Measurements from ENCODE around the gene CRYBA1. TPM values are rescaled to one million over a fixed set of nuclear protein-coding genes. Genes with fewer than 3 reads are reported as not detected.
"Not testable (repeated sequence)": the region's sequence is repeated elsewhere in the genome, so short reads cannot be mapped to it uniquely, and the experiment has no call there.

CRYBA1 gene
- total and polyA plus RNA-seq, 2 donors (not counting 3 experiments of a cell fraction or from before 2014, with no cell fraction given), result not detected

DNA sequence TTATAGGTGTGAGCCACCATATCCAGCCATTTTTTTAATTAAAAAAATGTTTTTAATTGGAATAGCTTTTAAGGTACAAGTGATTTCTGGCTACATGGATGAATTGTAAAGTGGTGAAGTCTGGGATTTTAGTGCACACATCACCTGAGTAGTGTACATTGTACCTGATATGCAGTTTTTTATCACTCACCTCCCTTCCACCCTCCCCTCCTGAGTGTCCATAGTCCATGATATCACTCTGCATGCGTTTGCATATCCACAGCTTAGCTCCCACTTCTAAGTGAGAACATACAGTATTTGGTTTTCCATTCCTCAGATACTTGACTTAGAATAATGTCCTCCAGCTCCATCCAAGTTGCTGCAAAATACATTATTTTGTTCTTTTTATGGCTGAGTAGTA lies 13.4 kb upstream of the CRYBA1 start:
- no peaks in the 10 kb centered on the region for H3K9me1 ChIP-seq (replicated peaks; ENCODE audit: control insufficient read depth, extremely low read depth, insufficient read depth, low read length)
- dilution Hi-C loops (cut with MboI; ENCODE audit: extremely low pct_ligation_motif_present, low sequenced_read_pairs) (no loop called here), intact Hi-C loops (cut with micrococcal nuclease) (no loop called here)
- H4K20me1 ChIP-seq (replicated peaks; ENCODE audit: control insufficient read depth, extremely low read depth, insufficient read depth, low read length), result no peaks in the 10 kb centered on the region
- no peak overlapping the region for H3K4me3 ChIP-seq (replicated peaks in 1 of 3; ENCODE audit: insufficient read depth in 1 of 3, low read depth in 1 of 3, low read length in 3 of 3)
- BruUV-seq (replicated peaks), result no TSS peak
- DNase-seq (ENCODE audit: low read depth, low spot score) (no peak), FAIRE-seq (no peak)
- no peaks in the 10 kb centered on the region for H3K27me3 ChIP-seq (ENCODE audit: control insufficient read depth in 2 of 2, insufficient read depth in 2 of 2, low read length in 2 of 2)
- H3K79me2 ChIP-seq (ENCODE audit: control insufficient read depth, insufficient read depth, low read length), result no peaks in the 10 kb centered on the region
- no peaks in the 10 kb centered on the region for H3K4me1 ChIP-seq (ENCODE audit: control insufficient read depth, extremely low read depth, insufficient read depth, low read length)
- H3K27ac ChIP-seq (ENCODE audit: insufficient read depth, low read depth, low read length), result no peak overlapping the region
- no peak overlapping the region for H3K4me2 ChIP-seq (ENCODE audit: insufficient read depth, low read length)
- H3K9me3 ChIP-seq (replicated peaks; ENCODE audit: control insufficient read depth, insufficient read depth, low read length), result no peaks in the 10 kb centered on the region
- TF ChIP-seq CTCF (IDR thresholded peaks at IDR 0.05; ENCODE audit: extremely low read depth in 1 of 2, insufficient read depth in 1 of 2, low read depth in 1 of 2, low read length in 2 of 2) (no peak), POLR2AphosphoS5 (IDR thresholded peaks at IDR 0.05; ENCODE audit: insufficient read depth, low read depth, low read length) (no peak), EZH2 (IDR thresholded peaks at IDR 0.05; ENCODE audit: borderline replicate concordance, low read depth, low read length, severe bottlenecking) (no peak), MAX (IDR thresholded peaks at IDR 0.05; ENCODE audit: insufficient read depth, insufficient read length) (no peak), JUN (IDR thresholded peaks at IDR 0.05; ENCODE audit: borderline replicate concordance, insufficient read depth, insufficient read length, low read depth) (no peak), MYC (IDR thresholded peaks at IDR 0.05; ENCODE audit: low read depth, low read length) (no peak), FOS (IDR thresholded peaks at IDR 0.05; ENCODE audit: borderline replicate concordance, insufficient read depth, low read length) (no peak), GATA2 (IDR thresholded peaks at IDR 0.05; ENCODE audit: insufficient read depth, insufficient read length, low read depth, low read length) (no peak), POLR2A (IDR thresholded peaks at IDR 0.05; ENCODE audit: low read depth, low read length) (no peak)
- H3K36me3 ChIP-seq (ENCODE audit: control insufficient read depth in 2 of 2, extremely low read depth in 1 of 2, insufficient read depth in 2 of 2, low read length in 2 of 2), result no peaks in the 10 kb centered on the region
- H3K9ac ChIP-seq (replicated peaks; ENCODE audit: extremely low read depth, insufficient read depth, low read length), result no peak overlapping the region
- POLR2A ChIA-PET, result no interaction called here
- H2AFZ ChIP-seq (ENCODE audit: low read depth, low read length), result no peak overlapping the region
- CTCF ChIA-PET, result interaction anchor here (0.8 to 1.5 kb wide), 10 partner anchors 13 to 109 kb away, joined by 3 to 6 read pairs (median 3); partner anchors contain the start of gene CRYBA1

- CTCF ChIA-PET, result interaction anchor here (1.0 to 2.5 kb wide), 4 partner anchors 15 to 55 kb away, joined by 3 to 13 read pairs (median 4); partner anchors contain the start of gene MYO18A
- H3K9ac ChIP-seq (replicated peaks; ENCODE audit: extremely low read depth, insufficient read depth, low read length); H3K4me2 ChIP-seq (ENCODE audit: insufficient read depth, low read length); H3K27ac ChIP-seq (ENCODE audit: insufficient read depth, low read depth, low read length); H4K20me1 ChIP-seq (replicated peaks; ENCODE audit: control insufficient read depth, extremely low read depth, insufficient read depth, low read length); H2AFZ ChIP-seq (ENCODE audit: low read depth, low read length); H3K9me3 ChIP-seq (replicated peaks; ENCODE audit: control insufficient read depth, insufficient read depth, low read length); H3K4me3 ChIP-seq (replicated peaks in 1 of 3; ENCODE audit: insufficient read depth in 1 of 3, low read depth in 1 of 3, low read length in 3 of 3); DNase-seq (ENCODE audit: low read depth, low spot score); intact Hi-C loops (cut with micrococcal nuclease); H3K79me2 ChIP-seq (ENCODE audit: control insufficient read depth, insufficient read depth, low read length); H3K36me3 ChIP-seq (ENCODE audit: control insufficient read depth in 2 of 2, extremely low read depth in 1 of 2, insufficient read depth in 2 of 2, low read length in 2 of 2); POLR2A ChIA-PET; H3K4me1 ChIP-seq (ENCODE audit: control insufficient read depth, extremely low read depth, insufficient read depth, low read length); BruUV-seq (replicated peaks); H3K9me1 ChIP-seq (replicated peaks; ENCODE audit: control insufficient read depth, extremely low read depth, insufficient read depth, low read length); FAIRE-seq; dilution Hi-C loops (cut with MboI; ENCODE audit: extremely low pct_ligation_motif_present, low sequenced_read_pairs); H3K27me3 ChIP-seq (ENCODE audit: control insufficient read depth in 2 of 2, insufficient read depth in 2 of 2, low read length in 2 of 2): not testable (repeated sequence)
Measured at GRCh38 chr17:29234972-29235371, 11.7 kb upstream of the CRYBA1 start.
